Measurements from ENCODE around the gene NAA40.

DNA sequence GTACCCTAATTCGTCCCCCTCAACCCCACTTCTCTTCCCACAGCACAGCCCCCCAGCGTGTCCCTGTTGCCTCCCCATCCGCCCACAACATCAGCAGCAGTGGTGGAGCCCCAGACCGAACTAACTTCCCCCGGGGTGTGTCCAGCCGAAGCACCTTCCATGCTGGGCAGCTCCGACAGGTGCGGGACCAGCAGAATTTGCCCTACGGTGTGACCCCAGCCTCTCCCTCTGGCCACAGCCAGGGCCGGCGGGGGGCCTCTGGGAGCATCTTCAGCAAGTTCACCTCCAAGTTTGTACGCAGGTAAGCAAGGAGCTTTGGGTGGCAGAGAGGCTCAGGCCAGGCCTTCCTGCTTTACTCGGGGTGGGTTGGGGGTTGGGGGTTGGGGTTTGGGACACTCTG is 34.1 kb upstream of the NAA40 start:
- TF ChIP-seq, protein P1, sequence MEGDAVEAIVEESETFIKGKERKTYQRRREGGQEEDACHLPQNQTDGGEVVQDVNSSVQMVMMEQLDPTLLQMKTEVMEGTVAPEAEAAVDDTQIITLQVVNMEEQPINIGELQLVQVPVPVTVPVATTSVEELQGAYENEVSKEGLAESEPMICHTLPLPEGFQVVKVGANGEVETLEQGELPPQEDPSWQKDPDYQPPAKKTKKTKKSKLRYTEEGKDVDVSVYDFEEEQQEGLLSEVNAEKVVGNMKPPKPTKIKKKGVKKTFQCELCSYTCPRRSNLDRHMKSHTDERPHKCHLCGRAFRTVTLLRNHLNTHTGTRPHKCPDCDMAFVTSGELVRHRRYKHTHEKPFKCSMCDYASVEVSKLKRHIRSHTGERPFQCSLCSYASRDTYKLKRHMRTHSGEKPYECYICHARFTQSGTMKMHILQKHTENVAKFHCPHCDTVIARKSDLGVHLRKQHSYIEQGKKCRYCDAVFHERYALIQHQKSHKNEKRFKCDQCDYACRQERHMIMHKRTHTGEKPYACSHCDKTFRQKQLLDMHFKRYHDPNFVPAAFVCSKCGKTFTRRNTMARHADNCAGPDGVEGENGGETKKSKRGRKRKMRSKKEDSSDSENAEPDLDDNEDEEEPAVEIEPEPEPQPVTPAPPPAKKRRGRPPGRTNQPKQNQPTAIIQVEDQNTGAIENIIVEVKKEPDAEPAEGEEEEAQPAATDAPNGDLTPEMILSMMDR (IDR thresholded peaks at IDR 0.05; ENCODE audit: borderline replicate concordance, extremely low read depth, low read length, poor library complexity, severe bottlenecking): no peak
- no peak for TF ChIP-seq EZH2 (IDR thresholded peaks at IDR 0.05; ENCODE audit: borderline replicate concordance, low read depth, low read length, severe bottlenecking)
